ENCODE results near the gene STK32C. TPM values are rescaled to one million over a fixed set of nuclear protein-coding genes. Genes with fewer than 3 reads are reported as not detected.

STK32C gene
- total RNA-seq, 2 donors from 2014 or later, result 8.4 to 9.9 TPM

DNA sequence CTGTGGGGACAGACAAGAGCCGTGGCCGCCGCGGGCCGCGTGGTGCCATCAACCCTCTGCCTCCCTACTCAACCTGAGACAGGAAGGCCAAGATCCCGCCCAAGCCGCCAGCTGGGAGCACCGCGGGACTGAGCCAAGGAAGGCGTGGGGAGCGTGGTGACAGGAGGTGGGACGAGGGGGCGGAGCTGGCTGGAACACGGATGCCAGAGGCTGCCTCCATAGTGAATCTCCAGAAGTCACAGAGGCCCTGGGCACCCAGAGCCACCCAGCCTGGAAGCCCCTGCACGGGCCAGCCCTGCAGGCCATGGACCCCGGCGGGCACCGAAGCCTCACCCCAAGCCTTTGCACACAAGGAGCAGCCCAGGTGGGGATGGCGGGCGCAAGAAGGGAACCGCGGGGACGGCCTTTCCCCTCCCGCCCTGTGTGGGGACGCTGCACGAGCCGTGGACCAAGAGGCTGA, 139.1 kb downstream of the STK32C start:
- Histone ChIP-seq H3K9me3 (ENCODE audit: control insufficient read depth, low read length) (no peaks in the 10 kb centered on the region), H3K4me1 (ENCODE audit: control insufficient read depth, insufficient read depth, low read length) (no peaks in the 10 kb centered on the region), H3K9ac (ENCODE audit: extremely low read depth, low read length, poor library complexity, severe bottlenecking) (no peak overlapping the region), H3K36me3 (ENCODE audit: control insufficient read depth, insufficient read depth, low read length) (no peaks in the 10 kb centered on the region), H3K27me3 (ENCODE audit: control insufficient read depth, insufficient read depth, low read length, poor library complexity, severe bottlenecking) (no peaks in the 10 kb centered on the region), H3K27ac (ENCODE audit: low read depth, low read length) (no peak overlapping the region), H3K4me3 (ENCODE audit: low read length) (no peak overlapping the region)
- Mint-ChIP-seq H3K4me1 (no peaks in the 10 kb centered on the region), H3K9me3 (peaks cover 5% of the 10 kb centered on the region), H3K4me3 (no peak overlapping the region), H3K27me3 (ENCODE audit: insufficient read depth) (peaks cover 2% of the 10 kb centered on the region), H3K36me3 (ENCODE audit: low read depth) (no peaks in the 10 kb centered on the region), H3K27ac (no peak overlapping the region)
- WGBS, 2 experiments (ENCODE audit: insufficient coverage in 1 of 2, insufficient read length in 1 of 2), result 84 to 92% methylated on average over 22 to 27 of the region's 28 CpGs
- DNase-seq, result no peak
- TF ChIP-seq, protein P1, sequence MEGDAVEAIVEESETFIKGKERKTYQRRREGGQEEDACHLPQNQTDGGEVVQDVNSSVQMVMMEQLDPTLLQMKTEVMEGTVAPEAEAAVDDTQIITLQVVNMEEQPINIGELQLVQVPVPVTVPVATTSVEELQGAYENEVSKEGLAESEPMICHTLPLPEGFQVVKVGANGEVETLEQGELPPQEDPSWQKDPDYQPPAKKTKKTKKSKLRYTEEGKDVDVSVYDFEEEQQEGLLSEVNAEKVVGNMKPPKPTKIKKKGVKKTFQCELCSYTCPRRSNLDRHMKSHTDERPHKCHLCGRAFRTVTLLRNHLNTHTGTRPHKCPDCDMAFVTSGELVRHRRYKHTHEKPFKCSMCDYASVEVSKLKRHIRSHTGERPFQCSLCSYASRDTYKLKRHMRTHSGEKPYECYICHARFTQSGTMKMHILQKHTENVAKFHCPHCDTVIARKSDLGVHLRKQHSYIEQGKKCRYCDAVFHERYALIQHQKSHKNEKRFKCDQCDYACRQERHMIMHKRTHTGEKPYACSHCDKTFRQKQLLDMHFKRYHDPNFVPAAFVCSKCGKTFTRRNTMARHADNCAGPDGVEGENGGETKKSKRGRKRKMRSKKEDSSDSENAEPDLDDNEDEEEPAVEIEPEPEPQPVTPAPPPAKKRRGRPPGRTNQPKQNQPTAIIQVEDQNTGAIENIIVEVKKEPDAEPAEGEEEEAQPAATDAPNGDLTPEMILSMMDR (conservative IDR thresholded peaks at IDR 0.05), result no peak

DNA sequence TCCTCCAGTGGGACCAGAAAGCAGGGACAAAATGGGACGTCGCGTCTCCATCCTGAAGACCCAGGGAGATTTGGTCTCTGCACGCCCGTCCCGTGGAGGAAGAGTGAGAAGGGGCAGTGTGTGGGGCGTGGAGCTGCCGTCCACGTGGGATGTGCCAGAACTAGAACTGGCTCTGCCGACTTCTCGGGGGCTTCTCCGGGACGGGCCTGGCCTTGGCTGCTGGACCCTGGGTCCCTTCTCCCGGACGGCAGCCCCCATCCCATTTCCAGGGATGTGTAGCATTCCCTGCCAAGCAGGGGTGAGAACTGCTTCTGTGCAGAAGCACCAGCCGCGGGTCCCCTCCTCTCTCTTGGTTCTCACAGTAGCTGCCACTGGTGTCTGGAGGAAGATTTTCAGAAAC, 139.8 kb downstream of the STK32C start:
- H3K27me3 ChIP-seq (ENCODE audit: control insufficient read depth, insufficient read depth, low read length, poor library complexity, severe bottlenecking), result no peaks in the 10 kb centered on the region
- Mint-ChIP-seq H3K27me3 (ENCODE audit: insufficient read depth) (no peaks in the 10 kb centered on the region), H3K4me3 (no peak overlapping the region), H3K4me1 (no peaks in the 10 kb centered on the region), H3K9me3 (peaks cover under 1% of the 10 kb centered on the region), H3K27ac (no peak overlapping the region), H3K36me3 (ENCODE audit: low read depth) (no peaks in the 10 kb centered on the region)
- no peaks in the 10 kb centered on the region for H3K9me3 ChIP-seq (ENCODE audit: control insufficient read depth, low read length)
- no peak overlapping the region for H3K4me3 ChIP-seq (ENCODE audit: low read length)
- 89 to 90% methylated on average over 14 to 17 of the region's 17 CpGs for WGBS, 2 experiments (ENCODE audit: insufficient coverage in 1 of 2, insufficient read length in 1 of 2)
- no peaks in the 10 kb centered on the region for H3K4me1 ChIP-seq (ENCODE audit: control insufficient read depth, insufficient read depth, low read length)
- no peak overlapping the region for H3K27ac ChIP-seq (ENCODE audit: low read depth, low read length)
- H3K36me3 ChIP-seq (ENCODE audit: control insufficient read depth, insufficient read depth, low read length), result no peaks in the 10 kb centered on the region
- no peak for DNase-seq
- TF ChIP-seq, protein P1 (conservative IDR thresholded peaks at IDR 0.05), result no peak
- H3K9ac ChIP-seq (ENCODE audit: extremely low read depth, low read length, poor library complexity, severe bottlenecking), result no peak overlapping the region

DNA sequence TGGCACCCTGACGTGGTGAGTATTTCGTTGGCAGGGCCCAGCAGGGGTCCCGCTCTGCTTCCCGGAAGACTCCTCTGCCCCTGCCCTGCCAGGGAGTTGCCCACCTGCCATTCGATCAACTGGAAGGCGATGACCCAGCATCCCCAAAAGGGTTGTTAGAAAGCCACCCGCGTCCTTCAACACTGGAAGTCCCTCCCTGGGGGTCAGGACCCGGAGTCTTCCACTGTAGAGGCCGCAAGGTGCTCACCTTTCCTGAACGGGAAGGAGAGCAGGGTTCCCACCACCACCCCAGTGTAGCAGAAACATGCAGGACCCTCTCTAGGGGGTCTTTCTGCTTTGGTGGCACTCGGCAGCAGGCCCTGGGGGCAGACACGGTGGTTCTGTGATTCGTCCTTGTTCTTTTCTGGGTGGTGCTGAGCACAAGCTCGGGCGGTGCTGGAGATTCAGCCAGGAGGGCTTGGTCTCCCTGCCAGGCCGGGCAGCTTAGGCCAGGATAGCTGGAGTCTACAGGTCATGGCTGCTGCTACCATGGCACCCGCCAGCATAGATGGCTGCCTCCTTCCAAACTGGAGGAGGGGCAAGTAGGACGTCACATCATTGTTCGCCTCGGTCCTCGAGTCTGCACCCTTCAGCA, 140.6 kb downstream of the STK32C start:
- H3K27ac ChIP-seq (ENCODE audit: low read depth, low read length), result no peak overlapping the region
- Mint-ChIP-seq H3K4me1 (no peaks in the 10 kb centered on the region), H3K27ac (no peak overlapping the region), H3K36me3 (ENCODE audit: low read depth) (no peaks in the 10 kb centered on the region), H3K9me3 (no peaks in the 10 kb centered on the region), H3K27me3 (ENCODE audit: insufficient read depth) (no peaks in the 10 kb centered on the region), H3K4me3 (no peak overlapping the region)
- 91 to 95% methylated on average over 10 to 22 of the region's 22 CpGs for WGBS, 2 experiments (ENCODE audit: insufficient coverage in 1 of 2, insufficient read length in 1 of 2)
- H3K36me3 ChIP-seq (ENCODE audit: control insufficient read depth, insufficient read depth, low read length), result no peaks in the 10 kb centered on the region
- no peak overlapping the region for H3K4me3 ChIP-seq (ENCODE audit: low read length)
- H3K9me3 ChIP-seq (ENCODE audit: control insufficient read depth, low read length), result no peaks in the 10 kb centered on the region
- H3K9ac ChIP-seq (ENCODE audit: extremely low read depth, low read length, poor library complexity, severe bottlenecking), result no peak overlapping the region
- TF ChIP-seq, protein P1 (conservative IDR thresholded peaks at IDR 0.05), result no peak
- H3K27me3 ChIP-seq (ENCODE audit: control insufficient read depth, insufficient read depth, low read length, poor library complexity, severe bottlenecking), result no peaks in the 10 kb centered on the region
- no peaks in the 10 kb centered on the region for H3K4me1 ChIP-seq (ENCODE audit: control insufficient read depth, insufficient read depth, low read length)
- no peak for DNase-seq

All from endodermal cell (in vitro differentiated cells).